ENCODE data around the gene IL10. TPM values are rescaled to one million over a fixed set of nuclear protein-coding genes. Genes with fewer than 3 reads are reported as not detected.

The IL10 gene
- total RNA-seq, result 0.63 TPM in 1 of 2 replicates, not detected in the other

DNA sequence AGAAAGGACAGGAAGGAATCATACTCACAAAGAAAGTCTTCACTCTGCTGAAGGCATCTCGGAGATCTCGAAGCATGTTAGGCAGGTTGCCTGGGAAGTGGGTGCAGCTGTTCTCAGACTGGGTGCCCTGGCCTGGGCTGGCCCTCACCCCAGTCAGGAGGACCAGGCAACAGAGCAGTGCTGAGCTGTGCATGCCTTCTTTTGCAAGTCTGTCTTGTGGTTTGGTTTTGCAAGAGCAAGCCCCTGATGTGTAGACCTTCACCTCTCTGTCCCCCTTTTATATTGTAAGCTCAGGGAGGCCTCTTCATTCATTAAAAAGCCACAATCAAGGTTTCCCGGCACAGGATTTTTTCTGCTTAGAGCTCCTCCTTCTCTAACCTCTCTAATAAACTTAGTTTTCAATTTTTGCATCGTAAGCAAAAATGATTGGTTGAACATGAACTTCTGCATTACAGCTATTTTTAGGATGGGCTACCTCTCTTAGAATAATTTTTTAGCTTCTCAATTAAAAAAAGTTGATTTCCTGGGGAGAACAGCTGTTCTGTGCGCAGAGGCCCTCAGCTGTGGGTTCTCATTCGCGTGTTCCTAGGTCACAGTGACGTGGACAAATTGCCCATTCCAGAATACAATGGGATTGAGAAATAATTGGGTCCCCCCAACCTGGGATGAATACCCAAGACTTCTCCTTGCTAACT, at the start of gene IL10:
Gene IL10, minus strand, starts transcription at position 252 of the 695 bp plus-strand sequence. Its CDS starts 59 bp downstream, at position 193.

DNA sequence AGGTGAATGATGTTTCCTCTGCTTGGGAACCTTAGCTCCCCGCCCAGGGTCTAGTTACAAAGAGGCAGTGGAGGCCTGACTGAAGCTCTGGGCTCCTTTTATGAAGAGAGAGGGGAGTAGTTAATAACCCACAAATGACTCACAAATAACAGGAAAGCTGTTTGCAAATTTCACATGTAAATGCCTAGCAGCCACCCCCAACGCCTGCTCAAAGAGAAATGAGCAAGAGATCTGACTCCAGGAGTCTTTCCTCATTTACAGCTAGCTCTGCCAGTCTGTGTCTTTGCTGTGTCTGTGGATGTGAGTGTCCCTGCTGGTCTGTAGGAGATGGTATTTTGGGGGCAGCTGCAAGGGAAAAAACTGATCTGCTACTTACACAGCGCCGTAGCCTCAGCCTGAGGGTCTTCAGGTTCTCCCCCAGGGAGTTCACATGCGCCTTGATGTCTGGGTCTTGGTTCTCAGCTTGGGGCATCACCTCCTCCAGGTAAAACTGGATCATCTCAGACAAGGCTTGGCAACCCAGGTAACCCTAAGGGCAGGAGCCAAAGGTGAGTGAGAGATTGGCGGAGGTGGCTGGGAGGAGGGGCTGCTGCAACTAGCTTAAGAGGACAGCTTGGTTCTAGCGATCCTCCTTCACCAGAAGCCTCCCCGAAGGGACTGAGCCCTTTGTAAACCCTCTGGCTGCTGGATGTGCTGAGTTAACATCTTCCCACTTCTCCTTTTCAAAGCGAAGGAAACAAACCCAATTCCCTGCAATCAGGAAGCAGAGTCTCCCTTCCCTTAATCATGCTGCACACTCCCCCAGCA, 1.6 kb downstream of the IL10 start, which contains the start of gene IL19:
Gene IL19, plus strand, starts transcription at position 243 of the 807 bp plus-strand sequence. CDS start 65,890 bp downstream, outside the sequence.

Other genes with a start within 250 kb of the IL10 start
- 39.1 and 56.4 TPM in 2 replicates for gene EIF2D, start 160.0 kb downstream of the IL10 start, total RNA-seq
- 7.1 and 8.1 TPM in 2 replicates for gene DYRK3, start 137.0 kb downstream of the IL10 start, total RNA-seq
- 55.9 and 61.2 TPM in 2 replicates for gene MAPKAPK2, start 87.6 kb downstream of the IL10 start, total RNA-seq
- gene IL19, start 1.7 kb downstream of the IL10 start, total RNA-seq, result not detected in 2 replicates
- gene IL20, start 93.1 kb upstream of the IL10 start, total RNA-seq, result not detected in 2 replicates
- not detected in 2 replicates for gene IL24, start 124.9 kb upstream of the IL10 start, total RNA-seq
- not detected in 2 replicates for gene FCMR, start 149.4 kb upstream of the IL10 start, total RNA-seq
- under 0.01 TPM in 2 replicates for gene PIGR, start 174.0 kb upstream of the IL10 start, total RNA-seq
- gene FCAMR, start 198.0 kb upstream of the IL10 start, total RNA-seq, result not detected in 2 replicates

Data from mesangial cell (primary cell).